ENCODE results near the gene ZNF555.

The ZNF555 gene

GRCh38 chr19:2820112-2820702, 21.1 kb upstream of the ZNF555 start:
- no peak for DNase-seq (ENCODE audit: low read depth, low spot score)
- no peak overlapping the region for H3K27ac ChIP-seq

DNA sequence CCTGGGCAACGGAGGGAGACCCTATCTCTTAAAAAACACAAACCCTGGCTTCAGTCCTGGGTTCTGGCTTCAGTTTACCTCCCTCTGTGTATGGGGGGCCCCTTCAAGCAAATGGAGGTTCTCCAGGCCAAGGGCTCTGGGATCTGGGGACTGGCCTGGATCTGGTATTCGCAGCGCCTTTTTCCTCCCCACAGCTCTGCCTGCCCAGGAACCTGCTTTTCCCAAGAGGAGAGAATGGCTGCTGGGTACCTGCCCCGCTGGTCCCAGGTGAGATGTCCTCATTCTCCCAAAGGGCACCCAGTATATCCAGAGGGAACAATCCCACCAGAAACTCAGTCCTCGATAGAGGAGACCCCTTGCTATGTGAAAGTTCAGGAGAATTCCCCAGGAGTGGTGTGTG, 18.4 kb upstream of the ZNF555 start:
- H3K27ac ChIP-seq, result no peak overlapping the region
- DNase-seq (ENCODE audit: low read depth, low spot score), result no peak

DNA sequence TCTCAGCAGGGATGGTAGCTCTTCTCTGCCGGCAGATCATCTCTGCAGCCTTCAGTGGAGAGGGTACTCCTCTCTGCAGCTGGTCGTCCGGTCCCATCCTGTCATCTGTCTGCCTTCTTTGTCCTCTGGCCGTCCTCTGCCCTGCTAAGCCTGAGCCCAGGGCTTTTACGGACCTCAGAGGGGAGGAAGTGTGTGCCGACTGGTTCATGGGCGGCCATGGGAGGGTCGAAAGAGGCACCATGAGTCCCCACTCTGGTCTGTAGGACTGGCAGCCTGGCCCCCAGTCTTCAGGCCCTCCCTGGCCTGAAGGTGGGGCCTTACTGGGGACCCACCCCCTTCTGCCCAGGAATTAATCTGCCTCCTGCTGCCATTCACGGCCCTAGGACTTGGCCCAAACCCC, 17.6 kb upstream of the ZNF555 start:
- no peak for DNase-seq (ENCODE audit: low read depth, low spot score)

GRCh38 chr19:2824129-2824528, 17.1 kb upstream of the ZNF555 start:
- H3K27ac ChIP-seq, result no peak overlapping the region
- DNase-seq (ENCODE audit: low read depth, low spot score), result no peak

More for the DNA sequence above, 17.6 kb upstream of the ZNF555 start:
- H3K27ac ChIP-seq, result no peak overlapping the region

GRCh38 chr19:2827022-2827421, 14.3 kb upstream of the ZNF555 start:
- H3K27ac ChIP-seq, result no peak overlapping the region
- no peak for DNase-seq (ENCODE audit: low read depth, low spot score)

GRCh38 chr19:2827840-2828489, 13.3 kb upstream of the ZNF555 start:
- DNase-seq (ENCODE audit: low read depth, low spot score), result no peak
- H3K27ac ChIP-seq, result no peak overlapping the region

DNA sequence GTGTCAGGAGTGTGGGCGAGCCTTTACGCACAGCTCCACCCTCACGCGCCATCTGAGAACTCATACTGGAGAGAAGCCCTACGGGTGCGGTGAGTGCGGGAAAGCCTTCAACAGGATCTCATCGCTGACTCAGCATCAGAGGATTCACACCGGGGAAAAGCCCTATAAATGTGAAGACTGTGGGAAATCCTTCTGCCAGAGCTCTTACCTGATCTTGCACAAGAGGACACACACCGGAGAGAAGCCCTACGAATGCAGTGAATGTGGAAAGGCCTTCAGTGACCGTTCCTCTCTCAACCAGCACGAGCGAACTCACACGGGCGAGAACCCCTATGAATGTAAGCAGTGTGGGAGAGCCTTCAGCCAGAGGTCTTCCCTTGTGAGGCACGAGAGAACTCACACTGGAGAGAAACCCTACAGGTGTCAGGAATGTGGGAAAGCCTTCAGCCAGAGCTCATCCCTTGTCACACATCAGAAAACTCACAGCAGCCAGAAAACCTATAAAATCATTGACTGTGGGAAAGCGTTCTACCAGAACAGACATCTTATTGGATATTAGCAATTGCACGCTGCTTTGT, 6.9 kb upstream of the ZNF555 start:
- H3K27ac ChIP-seq, result no peak overlapping the region
- no peak for DNase-seq (ENCODE audit: low read depth, low spot score)

DNA sequence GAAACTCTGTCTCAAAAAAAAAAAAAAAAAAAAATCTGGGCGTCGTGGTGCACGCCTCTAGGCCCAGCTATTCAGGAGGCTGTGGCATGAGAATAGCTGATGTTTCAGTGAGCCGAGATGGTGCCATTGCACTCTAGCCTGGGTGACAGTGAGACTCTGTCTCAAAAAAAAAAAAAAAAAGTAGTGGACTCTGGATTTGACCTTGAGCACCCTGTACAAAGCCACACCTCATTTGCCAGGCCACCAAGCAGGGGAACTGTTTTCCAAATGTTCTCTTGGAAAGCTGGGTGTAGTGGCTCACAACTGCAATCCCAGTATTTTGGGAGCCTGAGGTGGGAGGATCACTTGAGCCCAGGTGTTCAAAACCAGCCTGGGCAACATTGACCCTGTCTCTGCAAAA, 3.8 kb upstream of the ZNF555 start:
- H3K27ac ChIP-seq, result no peak overlapping the region
- DNase-seq (ENCODE audit: low read depth, low spot score), result no peak

GRCh38 chr19:2841855-2842574, 740 bp downstream of the ZNF555 start:
- H3K27ac ChIP-seq, result no peak overlapping the region
- no peak for DNase-seq (ENCODE audit: low read depth, low spot score)

- DNase-seq (ENCODE audit: low read depth, low spot score), result no peak
- no peak overlapping the region for H3K27ac ChIP-seq
Observed at GRCh38 chr19:2845107-2845506, 3.8 kb downstream of the ZNF555 start.

DNA sequence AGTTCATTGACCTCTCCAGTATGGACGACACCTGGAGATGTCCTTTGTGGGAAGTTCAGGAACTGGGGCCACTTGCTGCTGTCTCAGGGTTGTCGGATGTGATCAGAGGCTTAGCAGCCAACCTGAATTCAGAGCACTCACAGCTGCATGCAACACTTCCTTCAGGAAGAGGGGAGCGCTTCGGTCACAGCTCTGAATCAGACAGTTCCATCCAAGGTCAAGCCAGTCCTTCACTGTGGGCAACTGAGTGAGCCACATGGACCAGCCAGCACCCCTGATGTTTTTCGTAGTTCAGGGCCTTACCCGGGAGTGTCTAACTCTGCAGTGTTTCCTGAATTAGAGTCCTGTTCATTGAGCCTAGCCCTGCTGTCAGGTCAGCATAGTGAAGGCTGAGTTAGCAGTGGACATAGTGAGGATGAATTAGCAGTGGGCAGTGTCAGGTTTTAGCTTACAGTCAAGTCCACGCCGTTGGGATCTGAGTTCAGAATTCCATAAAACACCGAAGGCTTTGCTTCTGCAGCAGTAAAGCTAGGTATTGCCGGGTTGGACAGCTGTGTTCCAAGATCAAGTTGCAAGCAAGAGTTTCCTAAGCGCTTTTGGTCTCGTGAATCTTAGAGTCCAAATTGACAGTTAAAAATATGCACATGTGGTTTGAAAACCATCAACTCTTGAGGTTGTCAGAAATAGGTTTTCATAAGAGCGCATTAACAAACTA, 5.1 kb downstream of the ZNF555 start:
- DNase-seq (ENCODE audit: low read depth, low spot score), result no peak
- no peak overlapping the region for H3K27ac ChIP-seq

GRCh38 chr19:2847507-2847906, 6.2 kb downstream of the ZNF555 start:
- H3K27ac ChIP-seq, result no peak overlapping the region
- no peak for DNase-seq (ENCODE audit: low read depth, low spot score)

DNA sequence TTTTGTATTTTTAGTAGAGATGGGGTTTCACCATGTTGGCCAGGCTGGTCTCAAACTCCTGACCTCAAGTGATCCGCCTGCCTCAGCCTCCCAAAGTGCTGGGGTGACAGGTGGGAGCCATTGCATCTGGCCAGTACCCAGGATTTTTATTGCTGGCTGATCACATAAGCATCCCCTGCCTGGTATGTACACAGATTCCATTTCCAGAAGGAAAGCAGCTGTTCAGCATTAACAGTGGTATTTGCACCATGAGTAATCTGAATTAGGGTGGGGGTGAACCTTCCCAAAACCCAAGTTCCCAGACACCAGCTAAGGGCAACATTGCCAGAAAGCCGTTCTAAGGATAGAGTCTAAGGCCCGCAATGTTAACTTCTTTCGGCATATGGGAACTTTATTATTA, 7.3 kb downstream of the ZNF555 start:
- DNase-seq (ENCODE audit: low read depth, low spot score), result no peak
- H3K27ac ChIP-seq, result no peak overlapping the region

- DNase-seq (ENCODE audit: low read depth, low spot score), result no peak
- no peak overlapping the region for H3K27ac ChIP-seq
Observed at GRCh38 chr19:2850256-2850925, 9.1 kb downstream of the ZNF555 start.

DNA sequence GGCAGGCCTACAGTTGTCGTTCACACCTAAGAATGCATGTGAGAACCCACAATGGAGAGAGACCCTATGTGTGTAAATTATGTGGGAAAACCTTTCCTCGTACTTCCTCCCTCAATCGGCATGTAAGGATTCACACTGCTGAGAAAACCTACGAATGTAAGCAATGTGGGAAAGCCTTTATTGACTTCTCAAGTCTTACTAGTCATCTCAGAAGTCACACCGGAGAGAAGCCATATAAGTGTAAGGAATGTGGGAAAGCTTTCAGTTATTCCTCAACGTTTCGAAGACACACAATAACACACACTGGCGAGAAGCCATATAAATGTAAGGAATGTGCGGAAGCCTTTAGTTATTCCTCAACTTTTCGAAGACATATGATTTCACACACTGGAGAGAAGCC, 11.3 kb downstream of the ZNF555 start:
- H3K27ac ChIP-seq, result no peak overlapping the region
- DNase-seq (ENCODE audit: low read depth, low spot score), result no peak

DNA sequence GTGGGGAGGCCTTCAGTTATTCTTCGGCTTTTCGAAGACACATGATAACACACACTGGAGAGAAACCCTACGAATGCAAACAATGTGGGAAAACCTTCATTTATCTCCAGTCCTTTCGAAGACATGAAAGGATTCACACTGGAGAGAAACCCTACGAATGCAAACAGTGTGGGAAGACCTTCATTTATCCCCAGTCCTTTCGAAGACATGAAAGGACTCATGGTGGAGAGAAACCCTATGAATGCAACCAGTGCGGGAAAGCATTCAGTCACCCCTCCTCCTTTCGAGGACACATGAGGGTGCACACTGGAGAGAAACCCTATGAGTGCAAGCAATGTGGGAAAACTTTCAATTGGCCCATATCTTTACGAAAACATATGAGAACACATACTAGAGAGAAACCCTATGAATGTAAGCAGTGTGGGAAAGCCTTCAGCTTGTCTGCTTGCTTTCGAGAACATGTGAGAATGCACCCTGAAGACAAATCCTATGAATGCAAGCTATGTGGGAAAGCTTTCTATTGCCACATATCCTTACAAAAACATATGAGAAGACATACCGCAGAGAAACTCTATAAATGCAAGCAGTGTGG, 11.8 kb downstream of the ZNF555 start:
- H3K27ac ChIP-seq, result no peak overlapping the region
- DNase-seq (ENCODE audit: low read depth, low spot score), result no peak

GRCh38 chr19:2854849-2855248, 13.6 kb downstream of the ZNF555 start:
- DNase-seq (ENCODE audit: low read depth, low spot score), result no peak
- no peak overlapping the region for H3K27ac ChIP-seq

- DNase-seq (ENCODE audit: low read depth, low spot score), result no peak
- H3K27ac ChIP-seq, result no peak overlapping the region
Observed at GRCh38 chr19:2856457-2857050, 15.3 kb downstream of the ZNF555 start.

DNA sequence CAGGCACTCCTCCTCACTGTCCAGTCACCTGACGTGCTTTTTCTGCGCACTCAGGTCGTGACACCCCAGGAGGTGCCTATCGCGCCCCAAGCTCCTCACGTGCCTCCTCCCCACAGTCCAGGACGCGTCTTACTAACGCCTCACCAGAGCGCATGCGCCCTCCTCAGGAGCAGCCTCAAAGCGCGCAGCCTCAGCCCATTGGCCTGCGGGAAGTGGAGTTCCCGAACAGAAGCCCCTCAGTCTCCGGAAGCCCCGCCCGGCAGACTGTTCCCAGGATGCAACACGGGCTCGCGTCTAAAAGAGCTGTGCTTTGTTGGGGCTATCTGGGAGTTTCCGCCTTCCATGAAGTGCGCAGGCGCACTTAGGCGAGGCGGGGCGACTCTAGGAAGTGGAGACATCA, 17.6 kb downstream of the ZNF555 start:
- no peak overlapping the region for H3K27ac ChIP-seq
- DNase-seq (ENCODE audit: low read depth, low spot score), result no peak
